ENCODE measurements around the gene MYO7B. TPM values are rescaled to one million over a fixed set of nuclear protein-coding genes. Genes with fewer than 3 reads are reported as not detected.

Gene MYO7B
- total RNA-seq, result 1 to 10 TPM in 1 of 3 donors, under 1 TPM in 1, not detected in 1; 0.32 to 2.3 TPM

GRCh38 chr2:127535422-127535901 is at the start of gene MYO7B:
TSS of gene MYO7B (plus strand) at chr2:127535683. CDS start at chr2:127559723, 24,040 bp downstream.
- no peak for DNase-seq (ENCODE audit: low spot score in 2 of 2)
- Histone ChIP-seq H3K4me1 (no peaks in the 10 kb centered on the region), H3K27me3 (no peaks in the 10 kb centered on the region), H3K36me3 (no peaks in the 10 kb centered on the region), H3K27ac (no peak within 1 kb of the TSS), H3K4me3 (no peak within 1 kb of the TSS), H3K9me3 (no peaks in the 10 kb centered on the region)
- intact Hi-C loops (cut with DNase I; ENCODE audit: low total_unique reads), result no loop called here
- TF ChIP-seq POLR2AphosphoS5 (IDR thresholded peaks at IDR 0.05) (no peak), CTCF (IDR thresholded peaks at IDR 0.05) (no peak), POLR2A (IDR thresholded peaks at IDR 0.05) (no peak)

- TF ChIP-seq CTCF (IDR thresholded peaks at IDR 0.05) (no peak), POLR2A (IDR thresholded peaks at IDR 0.05) (no peak), POLR2AphosphoS5 (IDR thresholded peaks at IDR 0.05) (no peak)
- Histone ChIP-seq H3K27me3 (no peaks in the 10 kb centered on the region), H3K4me1 (no peaks in the 10 kb centered on the region), H3K4me3 (no peak overlapping the region), H3K36me3 (peaks cover 13% of the 10 kb centered on the region), H3K9me3 (no peaks in the 10 kb centered on the region), H3K27ac (no peak overlapping the region)
- DNase-seq (ENCODE audit: low spot score in 2 of 2), result no peak
- intact Hi-C loops (cut with DNase I; ENCODE audit: low total_unique reads), result no loop called here
Observed at GRCh38 chr2:127485694-127486071, 49.8 kb upstream of the MYO7B start.

GRCh38 chr2:127486247-127487058 is 49.0 kb upstream of the MYO7B start:
- no peak for DNase-seq (ENCODE audit: low spot score in 2 of 2)
- Histone ChIP-seq H3K27ac (no peak overlapping the region), H3K27me3 (no peaks in the 10 kb centered on the region), H3K4me1 (no peaks in the 10 kb centered on the region), H3K36me3 (peaks cover 15% of the 10 kb centered on the region), H3K9me3 (no peaks in the 10 kb centered on the region), H3K4me3 (no peak overlapping the region)
- intact Hi-C loops (cut with DNase I; ENCODE audit: low total_unique reads), result no loop called here
- TF ChIP-seq POLR2AphosphoS5 (IDR thresholded peaks at IDR 0.05) (no peak), POLR2A (IDR thresholded peaks at IDR 0.05) (no peak), CTCF (IDR thresholded peaks at IDR 0.05) (no peak)

- no peaks in the 10 kb centered on the region for H3K27me3 ChIP-seq
- H3K4me3 ChIP-seq, result no peak overlapping the region
- H3K4me1 ChIP-seq, result no peaks in the 10 kb centered on the region
- DNase-seq (ENCODE audit: low spot score in 2 of 2), result no peak
- TF ChIP-seq POLR2A (IDR thresholded peaks at IDR 0.05) (no peak), CTCF (IDR thresholded peaks at IDR 0.05) (no peak), POLR2AphosphoS5 (IDR thresholded peaks at IDR 0.05) (no peak)
- no peak overlapping the region for H3K27ac ChIP-seq
- intact Hi-C loops (cut with DNase I; ENCODE audit: low total_unique reads), result no loop called here
- no peaks in the 10 kb centered on the region for H3K9me3 ChIP-seq
- peaks cover 22% of the 10 kb centered on the region for H3K36me3 ChIP-seq
Observed at GRCh38 chr2:127490283-127490682, 45.2 kb upstream of the MYO7B start.

DNA sequence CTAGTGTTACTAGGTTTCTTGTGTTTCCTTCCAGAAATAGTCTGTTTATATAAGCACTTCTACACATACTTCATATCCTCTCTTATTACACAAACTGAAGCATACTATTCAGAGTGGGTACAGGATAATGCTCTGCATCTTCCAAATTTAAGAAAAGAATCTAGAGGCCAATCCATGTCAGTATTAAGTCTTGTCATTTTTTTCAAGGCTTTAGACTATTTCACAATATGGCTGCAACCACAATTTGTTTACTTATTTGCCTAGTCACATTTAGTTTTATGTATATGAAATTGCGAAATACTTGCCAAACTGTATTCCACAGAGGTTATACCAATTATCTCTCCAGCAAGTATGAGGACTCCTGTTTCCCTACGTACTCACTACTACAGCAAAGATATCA is 37.1 kb upstream of the MYO7B start:
- intact Hi-C loops (cut with DNase I; ENCODE audit: low total_unique reads), result no loop called here
- Histone ChIP-seq H3K4me1 (no peaks in the 10 kb centered on the region), H3K36me3 (peaks cover 5% of the 10 kb centered on the region), H3K4me3 (no peak overlapping the region), H3K9me3 (no peaks in the 10 kb centered on the region), H3K27ac (no peak overlapping the region), H3K27me3 (no peaks in the 10 kb centered on the region)
- no peak for DNase-seq (ENCODE audit: low spot score in 2 of 2)
- TF ChIP-seq POLR2A (IDR thresholded peaks at IDR 0.05) (no peak), POLR2AphosphoS5 (IDR thresholded peaks at IDR 0.05) (no peak), CTCF (IDR thresholded peaks at IDR 0.05) (no peak)

All from breast epithelium (tissue), 4 donors.